NCI-H1436 (cell line): ENCODE data around the gene EIF5.
"Not testable (repeated sequence)": the region's sequence is repeated elsewhere in the genome, so short reads cannot be mapped to it uniquely, and the experiment has no call there.

Experiments
- DNase-seq: peaks from one replicate; lab custom pipeline; 2025; lab: John Stamatoyannopoulos, UW

EIF5 gene

DNA sequence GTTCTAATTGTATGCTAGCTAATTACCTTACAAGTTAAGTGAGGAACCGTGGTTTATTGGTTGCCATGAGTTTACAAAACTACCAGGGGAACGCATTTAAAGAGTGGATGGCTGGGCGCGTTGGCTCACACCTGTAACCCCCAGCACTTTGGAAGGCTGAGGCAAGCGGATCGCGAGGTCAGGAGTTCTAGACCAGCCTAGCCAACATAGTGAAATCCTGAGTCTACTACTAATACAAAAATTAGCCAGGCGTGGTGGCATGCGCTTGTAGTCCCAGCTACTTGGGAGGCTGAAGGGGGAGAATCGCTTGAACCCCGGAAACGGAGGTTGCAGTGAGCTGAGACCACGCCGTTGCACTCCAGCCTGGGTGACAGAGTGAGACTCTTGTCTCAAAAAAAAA lies 2.2 kb downstream of the EIF5 start:
- DNase-seq = no peak

DNA sequence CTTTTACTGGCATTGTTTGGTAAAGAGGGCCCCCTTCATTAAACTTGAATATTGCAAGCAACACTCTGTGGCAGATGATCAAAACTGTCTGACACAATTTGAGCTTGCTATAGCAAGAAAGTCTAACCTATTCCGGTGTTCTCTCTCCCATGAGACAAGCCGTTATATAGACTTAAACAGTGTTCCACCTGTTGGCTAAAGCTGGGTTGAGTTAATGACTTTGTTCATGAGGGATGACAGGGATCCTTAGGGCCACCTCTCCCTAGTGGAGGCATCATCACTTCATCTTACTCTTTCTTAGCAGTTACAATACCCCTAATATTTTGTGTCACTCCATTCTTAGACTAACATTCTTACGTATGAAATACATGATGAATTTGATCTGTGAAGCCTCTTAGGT lies 3.8 kb downstream of the EIF5 start:
- no peak for DNase-seq

DNA sequence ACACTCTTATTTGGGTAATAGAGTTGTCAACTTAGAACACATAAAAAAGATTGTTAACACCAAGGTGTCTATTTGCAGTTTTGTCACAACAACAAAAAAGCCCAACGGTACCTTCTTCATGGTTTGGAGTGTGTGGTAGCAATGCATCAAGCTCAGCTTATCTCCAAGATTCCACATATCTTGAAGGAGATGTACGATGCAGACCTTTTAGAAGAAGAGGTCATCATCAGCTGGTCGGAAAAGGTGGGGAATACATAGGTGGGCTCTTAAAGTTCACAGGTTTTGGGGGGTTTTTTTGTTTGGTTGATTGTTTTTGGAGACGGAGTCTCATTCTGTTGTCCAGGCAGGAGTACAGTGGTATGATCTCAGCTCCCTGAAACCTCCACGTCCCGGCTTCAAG lies 5.5 kb downstream of the EIF5 start:
- DNase-seq = no peak

DNA sequence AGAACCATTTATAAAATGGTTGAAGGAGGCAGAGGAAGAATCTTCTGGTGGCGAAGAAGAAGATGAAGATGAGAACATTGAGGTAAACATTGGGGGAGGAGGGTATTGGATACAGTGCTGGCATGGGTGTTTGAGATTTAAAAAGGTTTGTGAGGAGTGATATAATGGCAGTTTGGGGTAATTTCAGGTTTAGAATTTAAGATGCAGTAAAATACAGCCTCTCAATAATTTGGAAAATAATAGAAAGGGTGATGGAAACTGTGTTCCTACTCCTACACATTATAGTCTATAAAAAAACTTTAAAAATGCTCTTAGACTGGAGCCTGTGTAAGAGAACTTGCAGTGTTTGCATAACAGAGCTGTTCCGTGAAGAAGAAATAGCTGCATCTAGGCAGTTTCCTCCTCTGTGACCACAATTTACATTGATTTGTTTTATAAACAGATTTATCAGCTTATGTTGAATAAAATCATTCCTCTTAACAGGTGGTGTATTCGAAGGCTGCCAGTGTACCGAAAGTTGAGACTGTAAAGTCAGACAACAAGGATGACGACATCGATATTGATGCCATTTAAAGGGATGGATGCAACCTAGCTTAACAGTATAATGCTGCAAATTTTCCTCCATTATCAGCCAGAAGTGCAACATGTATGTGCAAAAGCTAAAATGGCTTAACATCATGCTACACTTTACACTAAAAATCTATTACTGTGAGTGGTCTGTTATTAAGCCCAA lies 6.6 kb downstream of the EIF5 start:
- no peak for DNase-seq

DNA sequence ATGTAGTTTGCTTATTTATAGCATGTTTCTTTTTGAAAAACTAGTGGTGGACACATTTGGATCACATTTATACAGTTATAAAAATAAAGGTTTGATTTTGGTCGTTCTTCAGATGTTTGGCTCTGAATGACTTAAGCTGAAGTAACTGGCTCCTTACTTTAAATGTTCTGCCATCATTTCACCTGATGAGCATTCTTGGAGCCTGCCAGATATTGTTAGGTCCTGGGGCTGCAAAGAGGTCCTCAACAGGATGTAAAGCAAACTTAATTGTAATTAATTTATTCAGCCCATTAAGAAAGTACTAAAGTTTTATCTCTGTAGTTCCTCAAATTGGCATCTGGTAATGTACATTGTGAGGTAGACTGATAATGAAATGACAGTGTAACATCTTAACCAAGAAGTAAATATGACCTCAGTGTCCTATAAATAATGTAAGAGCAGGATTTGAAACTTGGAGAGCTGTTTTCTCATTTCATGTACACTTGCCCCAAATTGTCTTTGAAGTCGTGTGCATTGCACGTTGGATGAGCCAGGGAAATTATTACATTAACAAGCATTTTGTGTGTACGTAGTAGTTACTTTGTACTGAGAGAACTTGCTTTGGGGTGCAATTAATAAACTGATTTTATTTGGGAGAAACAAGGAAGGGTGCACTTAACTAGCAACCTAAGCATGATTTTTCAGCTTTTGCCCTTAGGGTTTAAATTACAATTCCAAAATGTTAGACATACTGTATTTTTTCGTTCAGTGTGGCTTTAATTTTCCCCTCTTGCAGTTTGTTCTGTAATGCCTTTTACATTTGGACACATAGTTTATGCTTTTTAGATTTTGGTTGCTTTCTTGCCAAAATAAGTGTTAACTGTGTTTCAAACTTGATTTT lies 7.5 kb downstream of the EIF5 start:
- DNase-seq = no peak

DNA sequence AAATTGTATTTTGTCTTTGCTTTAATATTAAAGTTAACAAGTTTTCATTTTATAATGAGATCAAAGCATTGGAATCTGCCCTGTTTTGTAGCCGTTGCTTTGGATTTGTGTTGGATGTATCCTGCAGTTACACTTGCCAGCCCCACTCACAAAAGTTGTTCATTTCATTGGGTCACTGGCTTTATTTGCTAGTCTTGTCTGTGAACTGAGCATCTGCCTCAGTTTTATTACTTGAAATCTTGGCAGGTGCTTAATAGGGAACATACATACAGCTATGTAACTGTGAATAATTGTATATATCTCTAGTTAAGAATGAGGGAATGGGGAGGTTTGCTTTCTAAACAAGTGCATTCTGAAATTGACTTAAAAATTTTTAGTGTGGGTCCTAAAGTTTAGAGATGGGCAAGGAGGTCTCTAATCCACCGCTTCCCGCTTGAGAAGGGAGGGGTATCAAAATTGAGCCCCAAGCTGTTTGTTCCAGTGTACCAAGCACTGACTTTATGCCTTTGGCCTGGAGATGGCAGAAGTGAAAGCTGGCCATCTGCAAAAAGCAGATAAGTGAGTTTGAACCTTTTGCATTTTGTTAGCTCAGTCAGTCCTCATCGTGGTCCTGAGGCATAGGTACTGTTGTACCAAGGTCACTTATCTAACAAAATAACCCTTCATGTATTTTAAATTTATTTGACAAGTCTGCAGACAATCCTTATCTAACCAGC lies 9.3 kb downstream of the EIF5 start:
- DNase-seq = no peak

DNA sequence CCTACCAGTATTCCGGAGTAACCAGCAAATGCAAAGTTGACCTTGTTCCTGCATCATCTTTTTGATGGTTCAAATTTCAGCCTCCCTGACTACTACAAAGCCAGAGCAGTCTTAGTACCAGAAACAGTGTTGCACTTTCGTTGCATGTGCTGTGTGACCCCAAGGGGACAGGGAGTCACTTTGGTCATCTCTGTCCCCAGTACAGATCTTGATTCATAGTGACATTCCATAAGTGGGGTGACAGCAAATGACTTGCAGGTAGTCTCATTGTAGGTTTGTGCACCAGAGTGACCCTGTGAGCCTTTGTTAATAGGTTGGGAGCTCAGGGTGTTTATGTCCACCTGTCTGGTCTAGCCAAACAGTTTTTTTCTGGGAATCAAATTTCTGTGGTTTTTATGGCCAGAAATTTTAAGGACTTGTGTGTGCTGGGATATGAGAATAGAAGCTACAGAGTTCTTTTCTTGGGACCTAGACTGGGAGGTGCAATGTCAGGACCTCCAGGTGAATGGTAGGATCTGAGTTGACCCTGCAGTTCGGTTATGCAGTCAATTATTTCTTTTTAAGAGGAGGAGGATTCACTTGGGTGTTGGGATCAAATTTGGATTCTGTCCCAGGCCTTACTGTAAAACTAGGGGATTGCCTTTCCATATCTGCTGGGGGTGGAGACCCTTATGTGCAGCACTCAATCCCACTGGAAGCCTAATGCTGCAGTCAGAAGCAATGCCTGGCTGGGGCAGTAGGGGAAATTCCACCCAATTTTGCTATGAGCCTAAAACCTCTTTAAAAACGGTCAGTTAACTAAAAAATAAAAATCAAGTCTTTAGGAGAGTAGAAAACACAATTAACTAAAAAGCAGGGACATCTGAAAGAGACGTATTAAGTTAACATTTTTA lies 10.1 kb downstream of the EIF5 start:
- no peak for DNase-seq

DNA sequence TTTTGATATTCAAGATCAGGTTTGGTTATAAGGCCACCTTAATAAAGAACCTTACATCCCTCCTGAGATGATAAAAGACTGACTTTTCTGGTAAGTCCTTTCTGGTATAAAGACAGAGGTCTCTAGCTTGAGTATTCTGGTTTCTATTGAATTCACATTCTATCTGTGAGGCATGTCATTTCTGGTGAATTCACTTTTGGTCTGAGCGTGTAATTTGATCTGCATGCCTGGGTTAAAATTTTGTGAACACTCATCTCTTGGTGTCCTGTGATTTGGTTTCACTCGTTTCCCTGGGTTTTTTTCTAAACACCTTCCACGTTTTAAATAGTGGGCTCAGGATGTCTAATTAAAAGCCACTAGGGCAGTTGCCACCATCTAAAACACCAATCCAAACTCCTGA lies 12.2 kb downstream of the EIF5 start:
- DNase-seq = no peak

DNA sequence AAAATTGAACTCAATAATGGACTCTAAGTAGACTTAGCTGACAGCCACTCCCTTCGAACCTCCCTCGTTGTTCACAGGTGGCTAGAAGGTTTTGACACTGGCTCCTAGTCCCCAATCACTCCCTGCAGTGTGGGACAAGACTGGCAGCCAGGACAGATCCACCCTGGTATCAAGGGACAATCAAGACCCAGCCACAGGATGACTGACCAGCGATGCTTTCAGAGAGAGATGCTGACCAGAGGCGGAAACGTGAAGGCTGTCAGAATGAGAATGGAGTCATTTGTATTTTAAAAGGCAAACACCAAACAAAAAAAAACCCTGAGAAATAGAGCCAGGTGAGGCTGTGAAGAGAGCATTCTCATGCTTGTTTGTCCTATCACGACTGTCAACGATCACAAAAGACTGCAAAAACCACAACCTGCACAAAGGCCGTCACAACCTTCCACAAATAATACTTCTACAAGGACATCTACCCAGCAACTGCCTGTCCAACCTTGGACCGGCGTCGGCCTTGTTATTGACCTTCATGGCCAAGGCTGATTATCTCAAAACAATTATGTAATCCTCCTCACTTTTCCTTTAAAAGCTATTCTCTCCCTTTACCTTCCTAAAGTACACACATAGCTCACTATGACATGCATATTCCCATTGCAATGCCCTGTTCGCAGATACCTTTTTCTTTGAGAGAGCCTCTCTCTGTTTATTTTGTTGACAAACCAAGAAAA lies 13.2 kb downstream of the EIF5 start:
- no peak for DNase-seq

DNA sequence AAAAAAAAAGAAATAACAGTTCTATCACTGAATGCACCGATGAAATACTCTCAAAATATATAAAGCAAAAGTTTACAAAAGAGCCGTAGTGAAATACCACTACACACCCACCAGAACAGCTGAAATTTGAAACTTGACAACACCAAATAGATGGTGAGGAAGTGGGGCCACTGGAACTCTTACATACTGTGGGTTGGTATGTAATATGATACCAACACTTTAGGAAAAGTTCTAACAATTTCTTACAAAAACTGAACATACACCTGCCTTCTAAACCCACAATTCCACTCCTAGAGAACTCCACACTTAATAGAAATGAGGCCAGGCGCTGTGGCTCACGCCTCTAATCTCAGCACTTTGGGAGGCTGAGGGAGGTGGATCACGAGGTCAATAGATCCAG lies 14.1 kb downstream of the EIF5 start:
- DNase-seq = no peak

DNA sequence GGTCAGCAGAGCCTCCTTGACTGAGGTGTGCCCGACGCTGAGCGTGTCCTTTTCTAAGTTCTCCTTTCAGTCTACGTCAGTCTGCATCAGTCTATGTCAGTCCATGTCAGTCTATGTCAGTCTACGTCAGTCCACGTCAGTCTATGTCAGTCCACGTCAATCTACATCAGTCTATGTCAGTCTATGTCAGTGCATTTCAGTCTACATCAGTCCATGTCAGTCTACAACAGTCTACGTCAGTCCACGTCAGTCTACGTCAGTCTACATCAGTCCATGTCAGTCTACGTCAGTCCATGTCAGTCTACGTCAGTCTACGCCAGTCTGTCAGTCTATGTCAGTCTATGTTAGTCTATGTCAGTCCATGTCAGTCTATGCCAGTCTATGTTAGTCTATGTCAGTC lies 15.9 kb downstream of the EIF5 start:
- DNase-seq = no peak

DNA sequence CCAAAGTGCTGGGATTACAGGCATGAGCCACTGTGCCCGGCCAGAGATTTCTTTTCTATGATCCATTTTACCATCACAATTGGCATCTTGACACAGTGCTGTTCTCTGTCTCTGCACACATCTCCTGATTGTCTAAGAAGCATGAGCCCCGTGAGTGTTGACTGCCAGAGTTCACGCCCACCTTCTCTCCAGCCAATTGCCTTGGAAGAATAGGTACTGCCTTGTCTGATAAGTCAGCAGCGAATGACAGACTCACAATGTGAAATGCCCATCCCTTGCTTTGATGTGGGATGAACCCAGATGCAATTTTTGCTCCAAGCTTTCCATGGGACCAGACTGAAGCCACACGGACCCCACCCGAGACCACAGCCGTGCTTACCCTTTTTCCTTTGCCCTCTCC lies 19.3 kb downstream of the EIF5 start:
- no peak for DNase-seq

DNA sequence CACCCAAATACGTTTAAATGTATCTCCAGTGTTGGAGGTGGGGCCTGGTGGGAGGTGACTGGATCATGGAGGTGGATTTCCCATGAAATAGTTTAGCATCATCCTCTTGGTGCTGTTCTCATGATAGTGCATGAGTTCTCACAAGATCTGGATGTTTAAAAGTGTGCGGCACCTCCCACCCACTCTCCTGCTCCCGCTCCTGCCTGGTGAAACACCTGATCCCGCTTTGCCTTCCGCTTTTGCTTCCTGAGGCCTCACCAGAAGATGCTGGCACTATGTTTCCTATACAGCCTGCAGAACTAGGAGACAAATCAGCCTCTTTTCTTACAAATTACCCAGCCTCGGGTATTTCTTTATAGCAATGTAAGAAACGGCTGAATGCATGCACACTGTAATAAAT lies 20.1 kb downstream of the EIF5 start:
- DNase-seq = no peak

DNA sequence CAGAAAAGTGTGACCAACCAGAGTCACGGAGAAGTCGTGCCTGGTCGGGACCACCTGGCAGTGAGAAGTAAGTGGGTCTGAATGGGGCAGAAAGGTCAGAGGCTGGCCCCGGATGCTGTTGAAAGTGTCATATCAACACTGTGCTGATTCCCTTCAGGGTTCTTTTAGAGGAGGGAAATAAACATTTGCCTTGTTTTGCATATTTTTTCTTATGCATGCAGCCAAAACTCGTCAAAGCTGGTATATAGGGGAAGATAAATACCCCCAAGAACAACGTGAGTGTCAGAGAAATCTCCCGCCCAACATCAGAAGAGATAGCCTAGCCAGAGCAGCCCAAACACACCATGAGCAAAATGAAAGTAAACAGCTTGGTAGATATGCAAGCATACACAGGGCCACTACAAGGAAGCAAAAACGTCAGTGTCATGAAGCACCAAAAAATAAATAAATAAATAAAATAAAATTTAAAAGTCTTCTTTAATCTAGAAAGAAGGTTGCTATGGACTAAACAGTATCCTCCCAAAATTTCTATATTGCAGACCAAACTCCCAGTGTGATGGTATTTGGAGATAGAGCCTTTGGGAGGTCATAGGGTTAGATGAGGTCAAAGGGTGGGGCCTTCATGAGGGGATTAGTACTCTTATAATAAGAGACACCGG lies 22.1 kb downstream of the EIF5 start:
- DNase-seq = no peak

DNA sequence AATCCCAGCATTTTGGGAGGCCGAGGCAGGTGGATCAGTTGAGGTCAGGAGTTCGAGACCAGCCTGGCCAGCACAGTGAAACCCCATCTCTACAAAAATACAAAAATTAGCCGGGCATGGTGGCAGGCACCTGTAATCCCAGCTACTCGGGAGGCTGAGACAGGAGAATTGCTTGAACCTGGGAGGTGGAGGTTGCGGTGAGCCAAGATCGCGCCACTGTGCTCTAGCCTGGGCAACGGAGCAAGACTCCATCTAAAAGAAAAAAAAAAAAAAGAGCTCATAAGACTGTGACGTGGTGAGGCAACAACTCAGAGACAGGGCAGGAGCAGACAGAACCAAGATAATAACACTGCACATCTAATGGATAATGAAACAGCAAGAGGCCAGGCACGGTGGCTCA lies 23.5 kb downstream of the EIF5 start:
- not testable (repeated sequence) for DNase-seq

DNA sequence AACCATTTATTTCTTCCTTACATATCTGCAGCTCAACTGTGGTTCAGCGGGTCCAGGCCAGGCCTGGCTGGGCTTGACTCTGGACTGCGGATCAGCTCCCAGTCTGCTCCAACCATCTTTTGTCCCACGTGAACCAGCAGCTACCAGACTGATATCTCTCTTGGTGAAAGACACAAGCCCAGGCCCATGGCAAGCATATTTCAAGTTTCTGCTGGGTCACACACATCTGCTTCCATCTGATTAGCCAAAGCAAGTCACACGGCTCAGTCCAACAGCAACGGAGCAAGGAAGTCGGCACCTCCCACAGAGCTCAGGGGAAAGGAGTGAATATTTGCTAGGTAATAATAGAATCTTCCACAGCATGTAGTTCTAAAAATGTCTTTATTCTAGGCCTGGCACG lies 26.5 kb downstream of the EIF5 start:
- no peak for DNase-seq

DNA sequence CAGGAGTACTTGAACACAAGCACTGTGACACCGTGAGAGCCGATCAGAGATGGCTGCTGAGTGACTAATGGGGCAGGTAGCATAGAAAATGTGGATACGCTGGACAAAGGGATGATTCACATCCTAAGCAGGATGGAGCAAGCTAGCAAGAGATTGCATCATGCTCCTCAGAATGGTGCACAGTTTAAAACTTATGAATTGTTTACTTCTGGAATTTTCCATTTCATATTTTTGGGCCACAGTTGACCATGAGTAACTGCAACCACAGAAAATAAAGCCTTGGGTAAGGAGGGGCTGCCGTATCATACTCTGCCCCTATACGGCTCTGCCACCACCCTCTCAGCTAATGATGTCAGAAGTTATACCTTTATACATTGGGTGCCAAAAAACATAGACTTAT lies 27.8 kb downstream of the EIF5 start:
- DNase-seq = no peak

DNA sequence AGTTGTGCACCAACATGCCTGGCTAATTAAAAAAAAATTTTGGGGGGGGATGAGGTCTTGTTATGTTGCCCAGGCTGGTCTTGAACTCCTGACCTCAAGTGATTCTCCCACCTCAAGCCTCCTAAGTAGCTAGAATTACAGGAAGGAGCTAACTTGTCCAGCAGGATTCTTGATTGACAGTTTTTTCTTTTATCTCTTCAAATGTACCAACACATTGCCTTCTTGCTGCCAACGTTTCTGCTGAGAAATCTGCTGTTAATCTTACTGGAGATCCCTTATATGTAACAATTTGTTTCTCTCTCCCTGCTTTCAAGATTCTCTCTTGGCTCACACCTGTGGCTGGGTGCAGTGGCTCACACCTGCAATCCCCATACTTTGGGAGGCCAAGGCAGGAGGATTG lies 28.7 kb downstream of the EIF5 start:
- DNase-seq = no peak

DNA sequence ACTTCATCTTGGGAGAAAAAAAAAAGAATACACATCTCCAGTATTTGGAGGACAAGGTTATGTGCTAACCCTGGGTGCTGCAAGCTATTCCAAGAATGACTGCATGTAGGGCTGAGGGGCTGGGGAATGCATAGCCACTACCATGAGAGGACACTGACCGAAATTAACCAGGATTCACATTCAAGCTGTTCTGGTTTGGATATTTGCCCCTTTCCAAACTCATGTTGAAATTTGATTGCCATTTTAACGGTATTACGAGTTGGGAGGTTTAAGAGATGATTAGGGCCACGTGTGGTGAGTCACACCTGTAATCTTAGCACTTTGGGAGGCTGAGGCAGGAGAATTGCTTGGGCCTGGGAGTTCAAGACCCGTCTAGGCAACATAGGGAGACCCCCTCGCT lies 32.7 kb downstream of the EIF5 start:
- DNase-seq = no peak

DNA sequence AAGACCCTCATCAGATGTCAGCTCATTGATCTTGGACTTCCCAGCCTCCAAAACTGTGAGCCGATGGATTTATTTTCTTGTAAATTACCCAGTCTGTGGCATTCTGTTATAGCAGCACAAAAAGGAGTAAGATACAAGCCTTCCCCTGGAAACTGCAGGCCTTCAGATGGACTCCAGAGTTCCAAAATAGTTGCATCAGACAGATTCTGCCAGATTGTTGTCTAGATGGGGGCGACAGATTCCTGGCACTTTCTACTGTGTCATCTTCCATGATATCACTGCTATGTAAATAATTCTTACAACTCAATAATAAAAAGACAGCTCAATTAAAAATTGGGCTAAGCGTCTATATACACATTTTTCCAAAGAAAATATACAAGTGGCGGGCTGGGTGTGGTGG lies 34.0 kb downstream of the EIF5 start:
- DNase-seq = no peak

DNA sequence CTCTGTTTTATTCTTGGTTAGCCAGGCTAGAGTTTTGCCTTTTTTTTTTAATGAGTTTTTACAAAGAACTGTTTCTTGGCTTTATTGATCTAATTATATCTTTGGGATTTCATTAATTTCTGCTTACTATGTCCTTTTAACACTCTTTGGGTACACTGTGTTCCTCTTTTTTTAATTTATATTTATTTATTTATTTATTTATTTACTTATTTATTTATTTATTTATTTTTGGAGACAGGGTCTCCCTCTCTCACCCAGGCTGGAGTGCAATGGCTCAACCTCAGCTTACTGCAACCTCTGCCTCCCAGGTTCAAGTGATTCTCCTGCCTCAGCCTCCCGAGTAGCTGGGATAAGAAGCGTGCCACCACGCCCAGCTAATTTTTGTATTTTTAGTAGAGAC lies 36.0 kb downstream of the EIF5 start:
- DNase-seq = no peak
